Parathyroid adenoma (tissue), 2 donors: ENCODE measurements around the gene IGFN1.
"Not testable (repeated sequence)": the region's sequence is repeated elsewhere in the genome, so short reads cannot be mapped to it uniquely, and the experiment has no call there.

Source experiments
- H2AFZ ChIP-seq: fragments of 300-600 bp; sonication (generic); one replicate; pipeline ENCODE4 v1.7.0; 2017; ENCODE audit warnings: antibody characterized with exemption, mild to moderate bottlenecking
- H3K27ac ChIP-seq: fragments of 300-600 bp; sonication (generic); one replicate; pipeline ENCODE4 v1.7.0; 2017
- H3K27me3 ChIP-seq: fragments of 300-600 bp; sonication (generic); one replicate; pipeline ENCODE4 v1.7.0; 2017; ENCODE audit warnings: low read length; ENCODE audit not compliant: control insufficient read depth, insufficient read depth
- H3K36me3 ChIP-seq: fragments of 300-600 bp; sonication (generic); one replicate; pipeline ENCODE4 v1.7.0; 2017; ENCODE audit warnings: low read length; ENCODE audit not compliant: control insufficient read depth, insufficient read depth
- H3K4me1 ChIP-seq: fragments of 300-600 bp; sonication (generic); one replicate; pipeline ENCODE4 v1.7.0; 2017; ENCODE audit warnings: control low read depth
- H3K4me2 ChIP-seq: fragments of 300-600 bp; sonication (generic); one replicate; pipeline ENCODE4 v1.7.0; 2017; ENCODE audit warnings: low read length
- H3K4me3 ChIP-seq: fragments of 300-600 bp; sonication (generic); one replicate; pipeline ENCODE4 v1.7.0; 2017; ENCODE audit warnings: low read depth, low read length
- H3K79me2 ChIP-seq: fragments of 300-600 bp; sonication (generic); one replicate; pipeline ENCODE4 v1.7.0; 2017; ENCODE audit warnings: control low read depth
- H3K9ac ChIP-seq: fragments of 300-600 bp; sonication (generic); one replicate; pipeline ENCODE4 v1.7.0; 2017; ENCODE audit warnings: mild to moderate bottlenecking
- H3K9me3 ChIP-seq: fragments of 300-600 bp; sonication (generic); one replicate; pipeline ENCODE4 v1.7.0; 2017; ENCODE audit warnings: low read length; ENCODE audit not compliant: control insufficient read depth
- CTCF ChIP-seq: fragments of 300-600 bp; sonication (generic); IDR thresholded peaks from one replicate; pipeline ENCODE4 v1.7.0; 2017; ENCODE audit warnings: antibody characterized with exemption, mild to moderate bottlenecking
- donor health status: primary hyperparathyroidism.

Gene IGFN1

GRCh38 chr1:201156819-201157218 is 33.8 kb upstream of the IGFN1 start:
- Histone ChIP-seq H3K4me1 (no peaks in the 10 kb centered on the region), H3K9me3 (no peaks in the 10 kb centered on the region), H3K4me3 (no peak overlapping the region), H3K4me2 (no peak overlapping the region), H3K27ac (no peak overlapping the region), H2AFZ (no peak overlapping the region), H3K36me3 (no peaks in the 10 kb centered on the region), H3K27me3 (no peaks in the 10 kb centered on the region), H3K79me2 (no peaks in the 10 kb centered on the region), H3K9ac (no peak overlapping the region)
- no peak for TF ChIP-seq CTCF

- H3K4me2 ChIP-seq: no peak overlapping the region
- H3K27me3 ChIP-seq: no peaks in the 10 kb centered on the region
- no peaks in the 10 kb centered on the region for H3K36me3 ChIP-seq
- H3K79me2 ChIP-seq: no peaks in the 10 kb centered on the region
- no peak overlapping the region for H3K27ac ChIP-seq
- no peaks in the 10 kb centered on the region for H3K4me1 ChIP-seq
- H2AFZ ChIP-seq: no peak overlapping the region
- no peak for TF ChIP-seq CTCF
- H3K4me3 ChIP-seq: no peak overlapping the region
- H3K9me3 ChIP-seq: no peaks in the 10 kb centered on the region
- H3K9ac ChIP-seq: no peak overlapping the region
Measured at GRCh38 chr1:201157949-201158348, 32.7 kb upstream of the IGFN1 start.

- H3K79me2 ChIP-seq, H3K4me2 ChIP-seq, H3K27me3 ChIP-seq, H3K27ac ChIP-seq, H3K36me3 ChIP-seq, H2AFZ ChIP-seq, H3K9ac ChIP-seq, H3K9me3 ChIP-seq, H3K4me3 ChIP-seq, H3K4me1 ChIP-seq: not testable (repeated sequence)
Measured at GRCh38 chr1:201163036-201163435, 27.6 kb upstream of the IGFN1 start.

DNA sequence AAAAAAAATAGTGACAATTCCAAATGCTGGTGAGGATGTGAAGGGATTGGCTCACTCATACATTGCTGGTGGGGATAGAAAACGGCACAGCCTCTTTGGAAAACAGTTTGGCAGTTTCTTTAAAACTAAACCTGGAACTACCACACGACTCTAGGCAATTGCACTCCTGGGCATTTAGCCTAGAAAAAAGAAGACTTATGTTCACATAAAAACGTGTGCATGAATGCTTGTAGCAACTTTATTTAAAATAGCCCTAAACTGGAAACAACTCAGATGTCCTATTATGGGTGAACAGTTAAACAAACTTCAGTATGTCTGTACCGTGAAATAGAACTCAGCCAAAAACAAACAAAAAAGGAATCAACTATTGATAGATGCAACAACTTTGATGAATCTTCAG is 26.9 kb upstream of the IGFN1 start:
- Histone ChIP-seq H3K27me3 (no peaks in the 10 kb centered on the region), H3K4me3 (no peak overlapping the region), H3K79me2 (no peaks in the 10 kb centered on the region), H3K27ac (no peak overlapping the region), H3K4me1 (no peaks in the 10 kb centered on the region), H3K36me3 (no peaks in the 10 kb centered on the region), H3K9ac (no peak overlapping the region), H3K4me2 (no peak overlapping the region), H2AFZ (no peak overlapping the region), H3K9me3 (no peaks in the 10 kb centered on the region)
- TF ChIP-seq CTCF: no peak

DNA sequence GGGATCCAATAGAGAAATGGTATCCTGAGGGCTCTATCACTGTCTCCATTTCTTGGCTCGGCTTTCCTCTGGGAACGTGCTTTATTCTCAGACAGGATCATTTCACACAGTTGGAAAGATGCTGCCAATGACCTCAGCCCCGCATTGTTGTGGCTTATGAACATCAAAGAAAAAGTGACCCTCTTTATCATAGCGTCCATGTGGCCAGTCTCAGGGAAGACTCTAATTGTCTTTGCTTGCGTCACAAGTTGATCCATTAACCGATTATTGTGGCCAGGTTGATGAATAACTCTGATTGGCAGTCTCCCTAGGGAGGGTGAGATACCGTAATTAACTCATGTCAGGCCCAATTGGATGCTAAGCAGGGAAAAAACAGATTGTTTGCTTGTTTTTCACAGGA is 26.0 kb upstream of the IGFN1 start:
- no peak for TF ChIP-seq CTCF
- Histone ChIP-seq H2AFZ (no peak overlapping the region), H3K27me3 (no peaks in the 10 kb centered on the region), H3K4me3 (no peak overlapping the region), H3K9me3 (no peaks in the 10 kb centered on the region), H3K9ac (no peak overlapping the region), H3K4me2 (no peak overlapping the region), H3K4me1 (no peaks in the 10 kb centered on the region), H3K27ac (no peak overlapping the region), H3K36me3 (no peaks in the 10 kb centered on the region), H3K79me2 (no peaks in the 10 kb centered on the region)
